ENCODE data around the gene ATG10.

The ATG10 gene

GRCh38 chr5:82168294-82168693 lies 196.5 kb downstream of the ATG10 start:
- DNase-seq, result peak; percentile 67

GRCh38 chr5:82169892-82170291 lies 198.1 kb downstream of the ATG10 start:
- DNase-seq, result no peak

- DNase-seq, result peak; percentile 51
Measured at GRCh38 chr5:82174128-82174918, 202.5 kb downstream of the ATG10 start.

GRCh38 chr5:82174919-82175219 lies 203.0 kb downstream of the ATG10 start:
- DNase-seq, result no peak

- peak; percentile 20 for DNase-seq
Measured at GRCh38 chr5:82176115-82176814, 204.4 kb downstream of the ATG10 start.

GRCh38 chr5:82178378-82178777 lies 206.6 kb downstream of the ATG10 start:
- DNase-seq, result no peak

GRCh38 chr5:82182662-82183061 lies 210.8 kb downstream of the ATG10 start:
- no peak for DNase-seq

GRCh38 chr5:82183828-82184227 lies 212.0 kb downstream of the ATG10 start:
- DNase-seq, result peak; percentile 41

GRCh38 chr5:82185851-82186250 lies 214.0 kb downstream of the ATG10 start:
- DNase-seq, result no peak

GRCh38 chr5:82197550-82197949 lies 225.7 kb downstream of the ATG10 start:
- DNase-seq, result no peak

- DNase-seq, result no peak
Measured at GRCh38 chr5:82204567-82204966, 232.7 kb downstream of the ATG10 start.

GRCh38 chr5:82205005-82205404 lies 233.2 kb downstream of the ATG10 start:
- DNase-seq, result no peak

- DNase-seq, result no peak
Measured at GRCh38 chr5:82208371-82208770, 236.5 kb downstream of the ATG10 start.

GRCh38 chr5:82211855-82212572 lies 240.2 kb downstream of the ATG10 start:
- DNase-seq, result no peak

GRCh38 chr5:82217917-82218316 lies 246.1 kb downstream of the ATG10 start:
- DNase-seq, result no peak

- no peak for DNase-seq
Measured at GRCh38 chr5:82218374-82219156, 246.7 kb downstream of the ATG10 start.

- DNase-seq, result peak; percentile 2
Measured at GRCh38 chr5:82221020-82221419, 249.2 kb downstream of the ATG10 start.

- peak; percentile 18 for DNase-seq
Measured at GRCh38 chr5:82222597-82223574, 251.1 kb downstream of the ATG10 start.

GRCh38 chr5:82225525-82226172 lies 253.8 kb downstream of the ATG10 start:
- DNase-seq, result peak; percentile 58

GRCh38 chr5:82234885-82235284 lies 263.1 kb downstream of the ATG10 start:
- no peak for DNase-seq

GRCh38 chr5:82244151-82244550 lies 272.3 kb downstream of the ATG10 start:
- DNase-seq, result no peak
